ENCODE measurements around the gene ARPP21. TPM values are rescaled to one million over a fixed set of nuclear protein-coding genes. Genes with fewer than 3 reads are reported as not detected.

The ARPP21 gene
- total and polyA plus RNA-seq, 2 experiments from 2014 or later: not detected

DNA sequence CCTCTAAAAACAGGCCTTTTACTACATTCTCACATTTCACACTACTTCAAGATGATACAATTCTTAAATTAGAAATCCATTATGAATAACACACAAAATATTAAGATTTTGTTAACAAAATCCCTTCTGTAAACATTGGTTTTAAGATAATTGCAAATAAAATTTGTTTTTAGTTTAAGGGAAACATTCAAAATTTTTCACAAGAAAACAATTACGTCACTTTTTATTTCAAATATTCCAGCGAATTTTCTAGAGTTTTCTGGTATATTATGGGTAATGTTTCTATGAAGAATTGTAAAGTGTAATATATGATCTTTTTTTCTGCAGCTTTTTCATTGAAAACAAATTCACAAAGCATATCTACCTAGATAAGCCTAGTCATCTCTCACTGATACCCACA, 5.9 kb downstream of the ARPP21 start:
- in situ Hi-C loops (cut with MboI): no loop called here

DNA sequence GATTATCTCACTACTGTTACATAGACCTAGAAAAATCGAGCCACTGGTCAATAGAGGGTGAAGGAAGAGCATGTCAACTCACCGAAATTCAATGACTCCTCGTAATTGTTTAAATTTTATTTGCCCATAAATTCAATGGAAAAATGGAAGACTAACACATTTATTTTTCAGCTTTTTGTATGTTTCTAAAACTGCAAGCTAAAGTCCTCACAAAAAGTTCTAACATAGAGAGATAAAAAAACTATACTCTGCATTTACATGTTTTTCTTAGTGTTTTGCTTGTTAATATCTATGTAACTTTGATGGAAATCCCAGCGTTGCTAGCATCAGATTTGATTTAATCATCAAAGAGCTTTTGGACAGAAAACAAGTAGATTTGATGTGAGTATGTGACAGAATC, 6.8 kb downstream of the ARPP21 start:
- Histone ChIP-seq H3K4me1 (ENCODE audit: insufficient read depth) (no peaks in the 10 kb centered on the region), H3K4me3 (no peak overlapping the region), H3K27me3 (replicated peaks; ENCODE audit: insufficient read depth) (no peaks in the 10 kb centered on the region), H3K27ac (no peak overlapping the region), H3K9me3 (ENCODE audit: low read depth) (no peaks in the 10 kb centered on the region), H3K4me2 (ENCODE audit: unreplicated experiment) (no peak overlapping the region), H3K9ac (no peak overlapping the region), H3K36me3 (ENCODE audit: low read depth) (no peaks in the 10 kb centered on the region), H3F3A (ENCODE audit: insufficient read depth) (no peaks in the 10 kb centered on the region), H3K9me2 (ENCODE audit: insufficient read depth) (no peaks in the 10 kb centered on the region), H3K79me2 (ENCODE audit: insufficient read depth) (no peaks in the 10 kb centered on the region), H4K20me1 (ENCODE audit: insufficient read depth) (no peaks in the 10 kb centered on the region), H2AFZ (no peak overlapping the region)
- TF ChIP-seq EZH2phosphoT487 (IDR thresholded peaks at IDR 0.05; ENCODE audit: insufficient read depth, low read depth) (no peak), EZH2 (IDR thresholded peaks at IDR 0.05; ENCODE audit: insufficient read depth, poor library complexity, severe bottlenecking) (no peak)
- no peak for DNase-seq
- 37 to 38% methylated on average over 4 of the region's 4 CpGs for WGBS, 2 experiments (ENCODE audit: low coverage in 1 of 2, low lambda C conversion rate in 2 of 2, missing lambda C conversion rate in 2 of 2)
- in situ Hi-C loops (cut with MboI): no loop called here

More for the DNA sequence above, 5.9 kb downstream of the ARPP21 start:
- no peaks in the 10 kb centered on the region for H3F3A ChIP-seq (ENCODE audit: insufficient read depth)
- H3K4me3 ChIP-seq: no peak overlapping the region
- no peaks in the 10 kb centered on the region for H4K20me1 ChIP-seq (ENCODE audit: insufficient read depth)
- H3K4me1 ChIP-seq (ENCODE audit: insufficient read depth): no peaks in the 10 kb centered on the region
- no peak overlapping the region for H3K27ac ChIP-seq
- H3K27me3 ChIP-seq (replicated peaks; ENCODE audit: insufficient read depth): peaks cover 7% of the 10 kb centered on the region; the same call in 1 of the 2 replicates
- TF ChIP-seq EZH2 (IDR thresholded peaks at IDR 0.05; ENCODE audit: insufficient read depth, poor library complexity, severe bottlenecking) (no peak), EZH2phosphoT487 (IDR thresholded peaks at IDR 0.05; ENCODE audit: insufficient read depth, low read depth) (no peak)
- no peaks in the 10 kb centered on the region for H3K79me2 ChIP-seq (ENCODE audit: insufficient read depth)
- H3K9ac ChIP-seq: no peak overlapping the region
- no peak overlapping the region for H3K4me2 ChIP-seq (ENCODE audit: unreplicated experiment)
- no peaks in the 10 kb centered on the region for H3K9me2 ChIP-seq (ENCODE audit: insufficient read depth)
- no peak overlapping the region for H2AFZ ChIP-seq
- WGBS, 2 experiments (ENCODE audit: low coverage in 1 of 2, low lambda C conversion rate in 2 of 2, missing lambda C conversion rate in 2 of 2): 27 to 33% methylated on average over 2 of the region's 2 CpGs
- H3K9me3 ChIP-seq (ENCODE audit: low read depth): no peaks in the 10 kb centered on the region
- DNase-seq: no peak
- H3K36me3 ChIP-seq (ENCODE audit: low read depth): no peaks in the 10 kb centered on the region

DNA sequence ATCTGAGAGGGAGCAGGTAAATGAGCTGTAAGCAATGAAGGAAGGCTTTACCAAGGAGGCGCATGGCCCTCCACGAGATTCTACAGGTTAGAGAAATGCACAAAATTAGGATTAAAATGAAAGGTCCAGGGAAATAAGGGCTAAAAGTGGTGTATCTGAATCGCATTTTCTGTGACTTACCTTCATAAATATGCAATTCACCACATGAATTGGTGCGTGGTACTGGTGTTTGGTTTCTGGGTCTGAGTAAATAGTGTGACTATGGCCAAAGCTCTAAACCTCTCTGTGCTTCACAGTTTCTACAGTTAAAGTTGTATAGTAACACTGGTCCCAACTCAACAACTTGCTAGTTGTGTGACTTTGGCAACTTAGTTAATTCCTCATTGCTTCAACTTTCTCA, 8.1 kb downstream of the ARPP21 start:
- H3K27me3 ChIP-seq (replicated peaks; ENCODE audit: insufficient read depth): no peaks in the 10 kb centered on the region
- no peak overlapping the region for H3K27ac ChIP-seq
- H3K36me3 ChIP-seq (ENCODE audit: low read depth): no peaks in the 10 kb centered on the region
- H4K20me1 ChIP-seq (ENCODE audit: insufficient read depth): no peaks in the 10 kb centered on the region
- no peak for TF ChIP-seq EZH2 (IDR thresholded peaks at IDR 0.05; ENCODE audit: insufficient read depth, poor library complexity, severe bottlenecking)
- no peak for TF ChIP-seq EZH2phosphoT487 (IDR thresholded peaks at IDR 0.05; ENCODE audit: insufficient read depth, low read depth)
- H3K4me3 ChIP-seq: no peak overlapping the region
- H3K9ac ChIP-seq: no peak overlapping the region
- 25 to 30% methylated on average over 4 of the region's 4 CpGs for WGBS, 2 experiments (ENCODE audit: low coverage in 1 of 2, low lambda C conversion rate in 2 of 2, missing lambda C conversion rate in 2 of 2)
- no peaks in the 10 kb centered on the region for H3K79me2 ChIP-seq (ENCODE audit: insufficient read depth)
- H3K4me2 ChIP-seq (ENCODE audit: unreplicated experiment): no peak overlapping the region
- no peak for DNase-seq
- H3K4me1 ChIP-seq (ENCODE audit: insufficient read depth): no peaks in the 10 kb centered on the region
- H2AFZ ChIP-seq: no peak overlapping the region
- in situ Hi-C loops (cut with MboI): no loop called here
- no peaks in the 10 kb centered on the region for H3F3A ChIP-seq (ENCODE audit: insufficient read depth)
- H3K9me3 ChIP-seq (ENCODE audit: low read depth): no peaks in the 10 kb centered on the region
- no peaks in the 10 kb centered on the region for H3K9me2 ChIP-seq (ENCODE audit: insufficient read depth)

DNA sequence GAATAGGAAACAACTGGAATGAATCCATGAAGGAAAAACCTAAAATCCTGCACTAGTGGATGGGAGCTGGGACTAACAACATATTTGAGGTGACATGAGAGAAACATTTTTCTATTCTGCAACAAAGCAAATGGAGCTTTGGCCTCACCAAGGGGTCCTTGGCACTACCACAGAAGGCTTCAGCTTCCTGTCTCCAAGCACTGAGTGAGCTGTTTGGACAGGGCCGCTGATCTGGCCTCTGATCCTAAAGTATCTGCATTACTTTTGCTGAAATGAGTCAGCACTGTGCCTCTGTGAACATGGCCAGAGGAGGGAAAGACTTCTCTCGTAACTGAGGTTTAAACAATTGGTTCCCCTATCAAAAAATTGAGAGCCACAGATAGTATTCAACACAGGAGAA, 9.0 kb downstream of the ARPP21 start:
- in situ Hi-C loops (cut with MboI): no loop called here
- no peaks in the 10 kb centered on the region for H3K79me2 ChIP-seq (ENCODE audit: insufficient read depth)

DNA sequence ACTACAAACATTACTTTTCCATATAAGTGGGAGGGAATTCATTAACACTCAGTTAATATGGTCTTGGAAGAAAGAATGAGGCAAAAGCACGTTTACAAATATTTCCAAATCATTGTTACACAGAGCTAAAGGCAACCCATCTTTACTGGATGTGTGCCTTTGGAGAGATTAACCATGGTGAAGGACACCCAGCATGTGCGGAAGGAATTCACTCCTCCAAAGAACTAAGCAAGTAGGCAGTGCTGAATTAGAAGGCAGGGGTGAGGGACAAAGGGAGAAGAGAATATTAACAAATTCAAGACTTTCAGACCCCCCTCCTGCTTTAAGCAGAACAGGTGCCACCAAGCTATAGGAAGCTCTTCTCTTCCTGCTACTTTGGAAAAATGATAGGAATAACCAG, 10.1 kb downstream of the ARPP21 start:
- no peak for TF ChIP-seq EZH2 (IDR thresholded peaks at IDR 0.05; ENCODE audit: insufficient read depth, poor library complexity, severe bottlenecking)
- in situ Hi-C loops (cut with MboI): no loop called here
- no peak overlapping the region for H3K27ac ChIP-seq
- 24 to 27% methylated on average over 2 of the region's 2 CpGs for WGBS, 2 experiments (ENCODE audit: low coverage in 1 of 2, low lambda C conversion rate in 2 of 2, missing lambda C conversion rate in 2 of 2)
- no peak for DNase-seq
- H3K4me1 ChIP-seq (ENCODE audit: insufficient read depth): no peaks in the 10 kb centered on the region
- no peak overlapping the region for H2AFZ ChIP-seq
- H3K27me3 ChIP-seq (replicated peaks; ENCODE audit: insufficient read depth): no peaks in the 10 kb centered on the region
- H4K20me1 ChIP-seq (ENCODE audit: insufficient read depth): no peaks in the 10 kb centered on the region
- no peaks in the 10 kb centered on the region for H3F3A ChIP-seq (ENCODE audit: insufficient read depth)
- H3K9ac ChIP-seq: no peak overlapping the region
- H3K79me2 ChIP-seq (ENCODE audit: insufficient read depth): no peaks in the 10 kb centered on the region
- no peaks in the 10 kb centered on the region for H3K9me3 ChIP-seq (ENCODE audit: low read depth)
- H3K9me2 ChIP-seq (ENCODE audit: insufficient read depth): no peaks in the 10 kb centered on the region
- no peak overlapping the region for H3K4me3 ChIP-seq
- no peaks in the 10 kb centered on the region for H3K36me3 ChIP-seq (ENCODE audit: low read depth)
- H3K4me2 ChIP-seq (ENCODE audit: unreplicated experiment): no peak overlapping the region

More for the DNA sequence above, 9.0 kb downstream of the ARPP21 start:
- no peaks in the 10 kb centered on the region for H4K20me1 ChIP-seq (ENCODE audit: insufficient read depth)
- no peaks in the 10 kb centered on the region for H3K9me3 ChIP-seq (ENCODE audit: low read depth)
- H3K9me2 ChIP-seq (ENCODE audit: insufficient read depth): no peaks in the 10 kb centered on the region
- no peak overlapping the region for H2AFZ ChIP-seq
- no peaks in the 10 kb centered on the region for H3F3A ChIP-seq (ENCODE audit: insufficient read depth)
- no peak overlapping the region for H3K9ac ChIP-seq
- H3K4me3 ChIP-seq: no peak overlapping the region
- H3K36me3 ChIP-seq (ENCODE audit: low read depth): no peaks in the 10 kb centered on the region
- H3K27me3 ChIP-seq (replicated peaks; ENCODE audit: insufficient read depth): no peaks in the 10 kb centered on the region
- no peak for DNase-seq
- no peak for TF ChIP-seq EZH2 (IDR thresholded peaks at IDR 0.05; ENCODE audit: insufficient read depth, poor library complexity, severe bottlenecking)
- TF ChIP-seq EZH2phosphoT487 (IDR thresholded peaks at IDR 0.05; ENCODE audit: insufficient read depth, low read depth): no peak
- no peak overlapping the region for H3K27ac ChIP-seq
- H3K4me1 ChIP-seq (ENCODE audit: insufficient read depth): no peaks in the 10 kb centered on the region
- WGBS, 2 experiments (ENCODE audit: low coverage in 1 of 2, low lambda C conversion rate in 2 of 2, missing lambda C conversion rate in 2 of 2): 2 to 3% methylated on average over 2 of the region's 2 CpGs
- H3K4me2 ChIP-seq (ENCODE audit: unreplicated experiment): no peak overlapping the region
